ENCODE results near the gene OPN1SW. TPM values are rescaled to one million over a fixed set of nuclear protein-coding genes. Genes with fewer than 3 reads are reported as not detected.
A peak's percentile ranks its signal among the peaks of the same experiment; 100 is the strongest.

OPN1SW gene
- total and polyA plus RNA-seq, 9 of the 15 experiments (the other 6 are each of a cell fraction or from before 2014, with no cell fraction given): 0.84 to 1.0 TPM; not detected in 7

DNA sequence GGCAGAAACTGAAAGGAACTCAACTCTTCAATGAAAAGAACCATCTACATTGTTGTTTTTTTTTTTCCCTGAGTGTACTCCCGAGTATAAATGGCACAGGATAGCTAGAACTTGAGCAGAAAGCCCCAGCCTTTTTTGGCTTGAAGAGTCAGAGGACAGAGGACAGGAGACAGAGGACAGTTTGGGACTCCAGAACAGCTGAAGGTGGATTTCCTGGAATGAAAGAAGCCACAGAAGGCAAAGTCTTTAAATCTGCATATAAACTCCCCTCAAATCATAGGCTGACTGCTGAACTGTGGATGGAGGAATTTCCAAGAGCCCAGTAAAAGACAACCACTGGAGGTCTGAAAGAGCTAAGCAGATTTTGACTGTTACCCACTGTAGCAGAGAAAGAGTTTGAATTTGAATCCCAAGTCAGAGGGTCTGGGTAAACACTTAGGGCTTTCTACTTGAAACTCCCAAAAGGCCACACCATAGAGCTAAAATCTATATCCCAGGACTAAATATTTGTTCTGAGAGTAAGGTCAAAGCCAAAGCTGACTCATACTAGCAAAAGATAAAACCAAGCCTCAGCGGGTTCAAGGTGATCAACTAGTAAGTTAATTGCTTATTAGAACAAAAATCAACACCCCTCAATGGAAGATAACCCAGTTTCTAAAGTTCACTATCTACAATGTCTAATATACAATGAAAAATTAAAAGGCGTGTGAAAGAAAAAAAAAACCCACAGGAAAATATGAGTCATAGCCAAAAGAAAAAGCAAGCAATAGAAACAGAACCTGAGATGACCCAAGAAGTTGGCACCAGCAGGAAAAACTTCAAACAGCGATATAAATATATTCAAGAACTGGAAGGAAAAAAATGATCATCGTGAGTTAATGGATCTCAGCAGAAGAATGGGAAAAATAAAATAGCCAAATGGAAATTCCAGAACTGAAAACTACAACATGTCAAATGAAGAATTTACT lies 1.8 kb upstream of the OPN1SW start (continued):
- no peak for TF ChIP-seq COPS2 (conservative IDR thresholded peaks at IDR 0.05)
- TF ChIP-seq ARID1B (IDR thresholded peaks at IDR 0.05): peak; percentile 71
- no peak; the same call in 1 of the 2 replicates for TF ChIP-seq SOX6 (IDR thresholded peaks at IDR 0.05)
- TF ChIP-seq NR2C2 (CRISPR knock-in tag; IDR thresholded peaks at IDR 0.05): no peak
- no peak for TF ChIP-seq NR2C2 (tag; IDR thresholded peaks at IDR 0.05)
- no peak for TF ChIP-seq ZNF263 (CRISPR knock-in tag; IDR thresholded peaks at IDR 0.05; ENCODE audit: borderline replicate concordance)
- TF ChIP-seq, protein P1, sequence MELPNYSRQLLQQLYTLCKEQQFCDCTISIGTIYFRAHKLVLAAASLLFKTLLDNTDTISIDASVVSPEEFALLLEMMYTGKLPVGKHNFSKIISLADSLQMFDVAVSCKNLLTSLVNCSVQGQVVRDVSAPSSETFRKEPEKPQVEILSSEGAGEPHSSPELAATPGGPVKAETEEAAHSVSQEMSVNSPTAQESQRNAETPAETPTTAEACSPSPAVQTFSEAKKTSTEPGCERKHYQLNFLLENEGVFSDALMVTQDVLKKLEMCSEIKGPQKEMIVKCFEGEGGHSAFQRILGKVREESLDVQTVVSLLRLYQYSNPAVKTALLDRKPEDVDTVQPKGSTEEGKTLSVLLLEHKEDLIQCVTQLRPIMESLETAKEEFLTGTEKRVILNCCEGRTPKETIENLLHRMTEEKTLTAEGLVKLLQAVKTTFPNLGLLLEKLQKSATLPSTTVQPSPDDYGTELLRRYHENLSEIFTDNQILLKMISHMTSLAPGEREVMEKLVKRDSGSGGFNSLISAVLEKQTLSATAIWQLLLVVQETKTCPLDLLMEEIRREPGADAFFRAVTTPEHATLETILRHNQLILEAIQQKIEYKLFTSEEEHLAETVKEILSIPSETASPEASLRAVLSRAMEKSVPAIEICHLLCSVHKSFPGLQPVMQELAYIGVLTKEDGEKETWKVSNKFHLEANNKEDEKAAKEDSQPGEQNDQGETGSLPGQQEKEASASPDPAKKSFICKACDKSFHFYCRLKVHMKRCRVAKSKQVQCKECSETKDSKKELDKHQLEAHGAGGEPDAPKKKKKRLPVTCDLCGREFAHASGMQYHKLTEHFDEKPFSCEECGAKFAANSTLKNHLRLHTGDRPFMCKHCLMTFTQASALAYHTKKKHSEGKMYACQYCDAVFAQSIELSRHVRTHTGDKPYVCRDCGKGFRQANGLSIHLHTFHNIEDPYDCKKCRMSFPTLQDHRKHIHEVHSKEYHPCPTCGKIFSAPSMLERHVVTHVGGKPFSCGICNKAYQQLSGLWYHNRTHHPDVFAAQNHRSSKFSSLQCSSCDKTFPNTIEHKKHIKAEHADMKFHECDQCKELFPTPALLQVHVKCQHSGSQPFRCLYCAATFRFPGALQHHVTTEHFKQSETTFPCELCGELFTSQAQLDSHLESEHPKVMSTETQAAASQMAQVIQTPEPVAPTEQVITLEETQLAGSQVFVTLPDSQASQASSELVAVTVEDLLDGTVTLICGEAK (IDR thresholded peaks at IDR 0.05): peak; percentile 78
- TF ChIP-seq, protein P1 (CRISPR knock-in tag; IDR thresholded peaks at IDR 0.05): no peak
- no peak for TF ChIP-seq ZNF696 (CRISPR knock-in tag; conservative IDR thresholded peaks at IDR 0.05)
- no peak for TF ChIP-seq KDM1A (IDR thresholded peaks at IDR 0.05)
- TF ChIP-seq ZNF354B (CRISPR knock-in tag; IDR thresholded peaks at IDR 0.05): no peak
- peak; percentile 95 for TF ChIP-seq TRIM28 (IDR thresholded peaks at IDR 0.05)
- TF ChIP-seq SIX5 (IDR thresholded peaks at IDR 0.05; ENCODE audit: borderline replicate concordance in 1 of 2, insufficient read depth in 1 of 2, low read depth in 1 of 2, low read length in 2 of 2): no peak
- no peak for TF ChIP-seq CBX1 (IDR thresholded peaks at IDR 0.05; ENCODE audit: low read depth)
- TF ChIP-seq, protein P2, sequence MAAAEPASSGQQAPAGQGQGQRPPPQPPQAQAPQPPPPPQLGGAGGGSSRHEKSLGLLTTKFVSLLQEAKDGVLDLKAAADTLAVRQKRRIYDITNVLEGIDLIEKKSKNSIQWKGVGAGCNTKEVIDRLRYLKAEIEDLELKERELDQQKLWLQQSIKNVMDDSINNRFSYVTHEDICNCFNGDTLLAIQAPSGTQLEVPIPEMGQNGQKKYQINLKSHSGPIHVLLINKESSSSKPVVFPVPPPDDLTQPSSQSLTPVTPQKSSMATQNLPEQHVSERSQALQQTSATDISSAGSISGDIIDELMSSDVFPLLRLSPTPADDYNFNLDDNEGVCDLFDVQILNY (CRISPR knock-in tag; IDR thresholded peaks at IDR 0.05): no peak
- no peak for TF ChIP-seq RBM39 (optimal IDR thresholded peaks at IDR 0.05; ENCODE audit: low read depth, low read length)
- TF ChIP-seq ZNF174 (CRISPR knock-in tag; IDR thresholded peaks at IDR 0.05): no peak
- TF ChIP-seq ZNF175 (CRISPR knock-in tag; IDR thresholded peaks at IDR 0.05; ENCODE audit: low read depth): no peak

Measured in K562 (cell line).